Renal pelvis (tissue), 12 donors: Measurements from ENCODE around the gene KCNB1. TPM values are rescaled to one million over a fixed set of nuclear protein-coding genes. Genes with fewer than 3 reads are reported as not detected.

ENCODE experiments used
- DNase-seq: peaks from one replicate; pipeline ENCODE4 v3.0.0-alpha.2; 2013
- long read RNA-seq, 16 experiments: transcript quantifications; one replicate each; lab custom pipeline, GENCODE V29; 2026
- polyA plus RNA-seq, 3 donors: library from polyadenylated mRNA; unstranded; fragments of 120-200 nt; gene quantifications; one replicate each; pipeline ENCODE4 v1.2.1, GENCODE V29; 2013; ENCODE audit not compliant: insufficient read length in 3 of 3

The KCNB1 gene
- under 1 TPM; 0.37 to 0.57 (median 0.50) TPM for polyA plus RNA-seq
- long read RNA-seq, donor 1, result 0 reads
- long read RNA-seq, donor 2, result 0 reads
- long read RNA-seq, donor 3, result 0 reads
- long read RNA-seq, donor 4, result 0 reads
- long read RNA-seq, donor 5, result 0 reads
- long read RNA-seq, donor 6, result 0 reads
- long read RNA-seq, donor 7, result 0 reads
- long read RNA-seq, donor 8, result 0 reads
- long read RNA-seq, donor 9, result 0 reads
- long read RNA-seq, donor 10, result 0 reads
- long read RNA-seq, donor 11, result 0 reads
- long read RNA-seq, donor 12, result 0 reads
- long read RNA-seq, donor 13, result 0 reads
- long read RNA-seq, donor 14, result 0 reads
- long read RNA-seq, donor 15, result 0 reads
- long read RNA-seq, donor 16, result 0 reads

- DNase-seq, result peak; percentile 87
These were observed at the start of gene KCNB1 for GRCh38 chr20:49482621-49483017. Gene KCNB1, minus strand, starts transcription at chr20:49482668. Its CDS starts 188 bp downstream, at chr20:49482480.

DNA sequence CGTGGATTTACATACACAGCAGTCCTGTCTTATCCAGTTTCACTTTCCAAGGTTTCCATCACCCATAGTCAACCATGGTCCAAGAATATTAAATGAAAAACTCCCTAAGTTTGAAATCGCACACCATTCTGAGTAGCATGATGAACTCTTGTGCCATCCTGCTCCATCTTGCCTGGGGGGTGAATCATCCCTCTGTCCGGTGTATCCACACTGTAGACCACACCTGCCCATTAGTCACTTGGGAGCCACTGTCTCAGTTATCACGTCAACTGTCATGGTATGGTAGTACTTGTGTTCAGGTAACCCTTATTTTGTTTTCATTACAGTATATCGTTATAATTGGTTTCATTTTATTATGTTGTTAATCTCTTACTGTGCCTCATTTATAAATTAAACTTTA, 47.0 kb upstream of the KCNB1 start:
- DNase-seq, result no peak

DNA sequence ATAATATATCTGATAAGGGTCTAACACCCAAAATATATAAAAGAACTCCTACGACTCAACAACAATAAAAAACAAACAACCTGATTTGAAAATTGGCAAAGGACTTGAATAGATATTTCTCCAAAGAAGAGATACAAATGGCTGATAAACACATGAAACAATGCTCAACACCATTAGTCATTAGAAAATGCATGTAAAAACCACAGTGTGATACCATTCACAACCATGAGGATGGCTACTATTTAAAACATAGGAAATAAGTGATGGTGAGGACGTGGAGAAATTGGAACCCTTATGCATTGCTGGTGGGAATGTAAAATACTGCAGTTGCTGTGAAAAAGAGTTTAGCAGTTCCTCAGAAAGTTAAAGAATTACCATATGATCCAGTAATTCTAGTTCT, 44.1 kb upstream of the KCNB1 start:
- DNase-seq, result no peak

- DNase-seq, result no peak
These were observed 43.6 kb upstream of the KCNB1 start for GRCh38 chr20:49526056-49526455.

- no peak for DNase-seq
These were observed 41.4 kb upstream of the KCNB1 start for GRCh38 chr20:49523767-49524360.

DNA sequence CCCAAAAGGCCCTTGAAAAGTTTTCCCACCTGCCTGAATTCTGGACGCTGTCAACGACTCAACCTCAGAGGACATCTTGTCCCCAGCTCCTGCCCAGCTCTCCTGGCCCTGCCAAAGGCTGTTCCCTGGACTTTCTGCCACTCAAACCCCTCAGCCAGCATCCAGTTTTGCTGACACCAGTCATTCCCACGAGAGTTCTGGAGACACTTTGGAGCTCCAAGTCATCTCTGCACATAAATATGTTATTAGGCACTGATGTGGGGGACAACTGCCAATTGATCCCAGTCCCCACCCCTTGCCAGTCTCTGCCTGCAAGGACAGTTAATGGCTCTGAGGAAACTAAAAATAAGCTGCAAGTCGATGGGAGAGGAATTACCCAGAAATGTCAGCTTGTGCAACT, 38.9 kb upstream of the KCNB1 start:
- no peak for DNase-seq

DNA sequence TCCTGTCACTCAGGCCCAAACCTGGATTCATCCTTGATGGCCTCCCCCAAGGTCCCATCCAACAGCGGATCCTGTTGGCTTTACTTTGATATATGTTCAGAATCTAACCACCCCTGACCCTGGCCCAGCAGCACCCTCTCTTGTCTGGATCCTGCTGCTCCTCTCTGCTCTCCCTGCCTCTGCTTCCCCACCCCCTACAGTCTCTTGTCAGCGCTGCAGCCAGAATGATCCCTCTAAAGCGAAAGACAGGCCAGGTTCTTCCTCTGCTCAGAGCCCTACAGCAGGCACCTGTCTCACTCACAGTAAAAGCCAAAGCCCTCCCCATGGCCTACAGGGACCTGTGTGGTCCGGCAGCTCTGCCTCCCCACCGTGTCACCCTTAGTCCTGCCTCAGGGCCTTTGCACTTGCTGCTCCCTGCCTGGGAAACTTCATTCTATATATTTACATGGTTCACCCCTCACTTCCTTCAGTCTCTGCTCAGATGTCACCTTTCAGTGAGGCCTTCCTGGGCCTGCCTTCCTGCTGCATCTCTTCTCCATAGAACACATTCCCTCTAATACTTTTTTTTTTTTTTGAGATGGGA, 37.4 kb upstream of the KCNB1 start:
- DNase-seq, result no peak

DNA sequence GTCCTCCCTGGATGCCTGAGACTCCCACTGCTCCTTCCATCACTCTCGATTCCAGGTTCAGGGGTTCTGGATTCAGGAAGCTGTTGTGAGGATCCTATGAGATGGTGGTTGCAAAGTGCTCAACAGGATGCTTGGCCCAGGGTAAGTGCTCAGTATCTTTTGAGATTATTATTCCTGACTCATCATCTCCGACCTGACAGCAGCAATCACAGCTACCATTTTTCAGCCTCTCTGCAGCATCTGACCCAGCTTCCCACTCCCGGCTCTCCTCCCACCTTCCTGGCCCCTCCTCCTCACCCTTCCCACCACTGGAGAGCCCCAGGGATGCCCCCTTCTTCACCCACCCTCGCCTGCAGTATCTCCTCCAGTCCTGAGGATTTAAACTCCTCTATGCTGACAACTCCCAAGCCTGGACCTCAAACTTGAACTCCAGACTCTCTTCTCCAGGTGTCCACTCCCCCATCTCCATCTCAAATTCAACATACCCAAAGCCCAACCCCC, 36.8 kb upstream of the KCNB1 start:
- no peak for DNase-seq

DNA sequence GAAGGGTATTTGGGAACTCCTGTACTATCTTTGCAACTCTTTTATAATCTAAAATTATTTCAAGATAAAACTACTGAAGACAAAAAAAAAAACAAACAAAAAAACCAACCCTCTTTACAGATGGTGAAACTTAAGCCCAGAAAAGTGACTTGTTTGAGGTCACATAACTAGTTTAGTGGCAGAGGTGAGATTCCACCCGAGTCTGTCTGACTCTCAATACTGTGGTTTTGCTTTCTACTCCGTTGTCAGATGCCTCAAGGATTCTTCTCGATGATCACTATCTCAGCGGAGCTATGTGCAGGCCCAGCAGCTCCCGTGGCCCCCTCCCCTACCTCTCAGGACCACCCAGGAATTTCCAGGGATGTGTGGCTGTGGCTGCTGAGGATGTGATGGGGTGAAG, 36.1 kb upstream of the KCNB1 start:
- no peak for DNase-seq

DNA sequence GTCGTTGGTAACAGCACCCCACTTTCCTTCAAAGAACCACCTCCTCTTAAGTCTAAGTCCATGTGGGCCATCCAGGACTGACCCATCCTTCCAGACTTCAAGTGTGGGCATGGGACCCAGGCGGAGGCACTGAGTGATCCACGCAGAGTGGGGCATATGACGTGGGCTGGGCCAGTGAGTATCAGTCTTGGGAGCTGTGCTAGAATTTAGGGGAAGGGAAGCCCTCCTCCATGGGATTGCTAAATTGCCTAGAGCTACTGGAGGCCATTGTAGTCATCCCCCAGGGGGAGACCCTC, 35.3 kb upstream of the KCNB1 start:
- no peak for DNase-seq

DNA sequence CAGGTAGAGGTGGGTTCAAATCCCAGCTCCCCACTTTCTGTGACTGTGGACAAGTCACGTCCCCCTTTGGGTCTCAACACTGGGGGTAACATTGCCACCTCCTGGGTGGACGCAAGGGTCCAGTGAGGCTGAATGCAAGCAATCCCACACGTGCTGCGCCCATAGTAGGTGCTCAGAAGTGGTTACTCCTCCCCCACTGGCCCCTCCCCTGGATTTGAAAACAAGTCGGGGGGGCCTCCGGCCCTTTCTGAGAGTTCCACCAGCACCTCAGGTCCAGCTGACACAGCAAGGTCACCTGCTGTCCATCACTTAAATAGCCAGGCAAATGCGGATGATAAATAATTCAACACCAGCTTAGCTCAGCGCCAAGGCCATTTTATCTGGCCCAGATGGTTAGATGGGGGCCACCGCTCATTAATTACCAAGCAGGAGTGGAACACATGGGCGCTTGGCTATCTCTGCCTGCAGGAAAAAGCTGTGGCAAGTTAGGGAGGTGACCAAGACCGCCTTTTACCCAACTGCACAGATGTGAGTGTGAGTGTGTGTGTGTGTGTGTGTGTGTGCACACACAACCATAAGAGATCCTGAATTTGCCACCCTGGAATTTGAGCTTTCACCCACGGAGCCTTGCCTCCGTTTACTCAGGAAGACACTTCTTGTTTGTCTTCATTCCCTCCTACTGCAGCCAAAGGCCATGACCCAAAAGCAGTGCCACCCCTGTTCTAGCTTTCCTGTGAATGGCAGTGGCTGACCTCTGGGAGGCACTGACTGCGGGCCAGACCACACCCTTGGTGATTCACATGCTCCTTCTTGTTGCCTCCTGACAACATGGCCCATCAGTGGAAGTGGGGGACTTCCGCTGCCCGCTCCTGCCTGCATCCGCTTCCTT, 34.7 kb upstream of the KCNB1 start:
- DNase-seq, result no peak

DNA sequence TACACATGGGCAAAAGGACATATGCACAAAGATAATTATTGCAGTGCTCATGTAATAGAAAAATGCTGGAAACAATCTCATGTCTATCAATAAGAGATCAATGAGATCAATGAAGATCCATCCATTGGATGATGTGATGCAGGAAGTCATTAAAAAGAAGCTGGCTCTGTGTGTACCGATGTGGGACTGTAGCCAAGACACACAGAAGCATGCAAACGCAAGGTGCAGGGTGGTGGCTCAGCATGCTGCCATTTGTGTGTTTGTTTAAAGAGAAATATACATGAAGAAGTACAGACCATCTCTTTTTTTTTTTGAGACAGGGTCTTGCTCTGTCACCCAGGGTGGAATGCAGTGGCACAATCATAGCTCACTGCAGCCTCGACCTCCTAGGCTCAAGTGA, 33.1 kb upstream of the KCNB1 start:
- no peak for DNase-seq

DNA sequence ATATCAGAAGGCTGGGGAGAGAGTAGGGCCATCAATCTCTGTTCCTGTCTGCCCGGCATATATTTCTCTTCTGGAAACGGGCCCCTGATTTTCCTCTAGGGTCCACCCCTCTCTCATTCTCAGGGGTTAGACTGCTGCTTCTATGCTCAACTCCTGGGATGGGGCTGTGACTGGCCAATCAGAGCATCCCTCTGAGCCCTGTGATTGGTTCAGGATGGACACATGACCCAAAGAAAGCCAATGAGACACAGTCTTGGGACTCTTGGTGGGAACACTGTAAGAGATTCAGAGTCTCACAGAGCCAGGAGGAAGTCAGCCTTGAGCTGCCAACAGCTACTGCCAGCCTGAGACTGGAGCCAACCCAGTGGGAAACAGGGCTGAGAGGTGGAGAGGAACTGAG, 31.0 kb upstream of the KCNB1 start:
- DNase-seq, result no peak

- DNase-seq, result no peak
These were observed 30.5 kb upstream of the KCNB1 start for GRCh38 chr20:49513009-49513408.

GRCh38 chr20:49511788-49512525, 29.5 kb upstream of the KCNB1 start:
- no peak for DNase-seq

- no peak for DNase-seq
These were observed 28.2 kb upstream of the KCNB1 start for GRCh38 chr20:49510562-49511122.

DNA sequence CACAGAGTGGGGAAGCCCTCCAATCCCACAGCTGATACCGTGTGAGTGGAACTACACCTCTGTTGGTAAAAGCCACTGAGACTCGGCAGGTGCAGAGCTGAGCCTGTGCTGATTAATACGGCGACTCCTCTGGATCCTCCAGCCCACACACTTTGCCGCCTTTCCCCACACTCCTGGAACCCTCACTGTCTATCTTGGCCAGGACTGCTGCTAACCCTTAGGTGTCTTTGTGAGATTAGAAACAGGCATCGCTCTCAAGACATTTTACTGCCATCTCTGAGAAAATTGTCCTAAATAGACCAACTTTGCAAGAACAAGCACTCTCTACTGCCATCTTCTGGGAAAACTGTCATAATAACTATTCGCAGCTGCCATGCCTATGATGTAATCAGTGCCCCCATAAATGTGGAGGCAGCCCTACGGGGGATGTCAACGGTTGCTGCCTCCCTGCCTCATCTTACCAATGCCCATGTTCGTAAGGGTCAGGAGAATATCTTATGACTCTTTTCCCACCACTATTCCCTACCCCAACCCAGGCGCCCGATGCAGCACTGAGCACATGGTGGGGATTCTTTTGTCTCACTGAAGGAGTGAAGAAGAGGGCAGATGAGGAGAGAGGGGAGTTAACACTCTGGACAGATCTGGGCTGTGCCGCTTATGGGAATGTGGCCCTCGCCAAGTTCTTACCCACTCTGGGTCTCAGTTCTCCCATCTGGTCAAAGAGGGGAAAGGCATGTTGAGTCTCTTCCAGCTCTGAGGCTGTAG, 26.1 kb upstream of the KCNB1 start:
- peak; percentile 49 for DNase-seq

GRCh38 chr20:49507741-49508434, 25.4 kb upstream of the KCNB1 start:
- no peak for DNase-seq

DNA sequence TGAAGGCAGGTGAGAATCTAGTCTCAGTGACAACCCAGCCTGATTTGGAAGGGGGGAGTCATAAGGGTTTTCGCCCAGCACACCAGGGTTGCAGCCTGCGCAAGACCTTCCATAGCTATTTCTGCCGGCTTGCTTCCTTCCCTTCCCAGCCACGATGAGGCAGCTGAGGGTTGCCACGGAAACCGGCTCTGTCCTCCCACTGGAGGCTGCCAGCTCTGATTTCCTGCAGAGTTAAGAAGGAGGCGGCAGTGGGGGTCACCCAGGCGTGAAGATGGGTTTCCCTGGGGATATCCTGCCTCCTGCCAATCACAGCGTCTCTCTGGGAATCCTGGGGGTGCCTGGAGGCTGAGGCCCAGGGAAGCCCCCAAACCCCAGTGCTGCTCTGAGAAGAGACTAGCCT, 23.1 kb upstream of the KCNB1 start:
- peak; percentile 89 for DNase-seq

- DNase-seq, result no peak
These were observed 20.7 kb upstream of the KCNB1 start for GRCh38 chr20:49503176-49503575.
